Stomach (tissue), 9 donors: ENCODE measurements around the gene DLG5. TPM values are rescaled to one million over a fixed set of nuclear protein-coding genes. Genes with fewer than 3 reads are reported as not detected.
A peak's percentile ranks its signal among the peaks of the same experiment; 100 is the strongest.

ENCODE experiments used
- DNase-seq, 2 donors: peaks; one replicate each; pipeline versions ENCODE4 v3.0.0 to v3.0.0-alpha.2; 2013 to 2019
- H3K27ac ChIP-seq, 5 donors: fragments of 200-600 bp in 4 of 5; sonication (generic) in 4 of 5; one replicate each; pipeline ENCODE4 v1.5.1; 2013 to 2019; ENCODE audit warnings: mild to moderate bottlenecking in 1 of 5, moderate library complexity in 1 of 5
- H3K27me3 ChIP-seq, 3 donors: fragments of 200-600 bp; sonication (generic); one replicate each; pipeline ENCODE4 v1.5.1; 2017 to 2019; ENCODE audit warnings: mixed run types in 1 of 3
- H3K36me3 ChIP-seq, 4 donors: fragments of 200-600 bp; sonication (generic); 1 replicate in 3 of 4; 2 replicates in 1 of 4; pipeline ENCODE4 v1.5.1; 2016 to 2019
- H3K4me1 ChIP-seq, 4 donors: fragments of 200-600 bp; sonication (generic); one replicate each; pipeline ENCODE4 v1.5.1; 2016 to 2019
- H3K4me3 ChIP-seq, 4 donors: fragments of 200-600 bp; sonication (generic) in 3 of 4; one replicate each; pipeline ENCODE4 v1.5.1; 2016 to 2019; ENCODE audit warnings: mild to moderate bottlenecking in 1 of 4
- H3K9me3 ChIP-seq, 4 donors: fragments of 200-600 bp; sonication (generic); one replicate each; pipeline ENCODE4 v1.5.1; 2016 to 2019
- CTCF ChIP-seq, 7 experiments: fragments of 450-650 bp in 4 of 7; fragments of 200-600 bp in 3 of 7; sonication (generic) in 3 of 7; IDR thresholded peaks; one replicate each; pipeline ENCODE4 v1.5.1; 2016 to 2019; ENCODE audit warnings: antibody characterized with exemption in 7 of 7, control low read depth in 2 of 7, mild to moderate bottlenecking in 1 of 7
- EP300 ChIP-seq: sonication (generic); formaldehyde crosslinking; IDR thresholded peaks from one replicate; pipeline ENCODE4 v1.6.1; 2017; ENCODE audit warnings: antibody characterized with exemption
- POLR2A ChIP-seq, 4 donors: fragments of 450-650 bp; IDR thresholded peaks; one replicate each; pipeline ENCODE4 v1.6.1; 2016; ENCODE audit warnings: antibody characterized with exemption in 4 of 4, control low read depth in 2 of 4, mild to moderate bottlenecking in 1 of 4, moderate library complexity in 1 of 4
- POLR2AphosphoS5 ChIP-seq, 3 donors: sonication (generic); formaldehyde crosslinking; IDR thresholded peaks; one replicate each; pipeline ENCODE4 v1.6.1; 2016; ENCODE audit warnings: antibody characterized with exemption in 3 of 3
- WGBS, 5 donors: extraction: QIAGEN DNeasy Blood & Tissue Kit in 3 of 5; methylation state at CpG; one replicate each; pipeline versions ENCODE4 v1.1.5 to v1.1.7; 2013 to 2018; 5-methylcytosine and 5-hydroxymethylcytosine counted together
- intact Hi-C: fragments of 100-400 bp; cut with DNase I; formaldehyde crosslinking; loops from one replicate; pipeline ENCODE4 v1.15.1; 2023; ENCODE audit warnings: low total_unique reads
- polyA plus RNA-seq, 3 donors: library from polyadenylated mRNA; stranded (reverse); fragments of 200-250 nt; gene quantifications; one replicate each; pipeline ENCODE4 v1.2.3, GENCODE V29; 2013
- total RNA-seq, 5 donors: library from RNA; depleted of rRNA; stranded (reverse); fragments of >200 nt; gene quantifications; one replicate each; pipeline versions ENCODE4 v1.1.0 to v1.2.3, GENCODE V29; 2014 to 2016
- donor health status: healthy with polysubstance abuse.
- donor health status: Bipolar disorder and iron deficiency.
- donor health status: healthy.

The DLG5 gene
- total and polyA plus RNA-seq, 8 donors, result 9.2 to 134 (median 32.7) TPM

GRCh38 chr10:77974396-77975074, 48.0 kb upstream of the DLG5 start:
- Histone ChIP-seq H3K27ac (peak overlapping the region in 2 of 5 donors; percentile 25 to 89), H3K9me3 (no peaks in the 10 kb centered on the region), H3K27me3 (no peaks in the 10 kb centered on the region), H3K36me3 (peaks cover 31 to 46% (median 38%) of the 10 kb centered on the region in 4 donors), H3K4me1 (peaks cover 5 to 40% (median 17%) of the 10 kb centered on the region in 4 donors), H3K4me3 (no peak overlapping the region)
- TF ChIP-seq POLR2AphosphoS5 (IDR thresholded peaks at IDR 0.05), result no peak
- TF ChIP-seq POLR2A (IDR thresholded peaks at IDR 0.05), result no peak
- peak in 2 of 7 experiments; percentile 23 to 33 for TF ChIP-seq CTCF (IDR thresholded peaks at IDR 0.05)
- 54 to 65% (median 59%) methylated on average over 8 of the region's 8 CpGs for WGBS, 5 donors
- intact Hi-C loops, result no loop called here
- peak; percentile 44 to 70 for DNase-seq

DNA sequence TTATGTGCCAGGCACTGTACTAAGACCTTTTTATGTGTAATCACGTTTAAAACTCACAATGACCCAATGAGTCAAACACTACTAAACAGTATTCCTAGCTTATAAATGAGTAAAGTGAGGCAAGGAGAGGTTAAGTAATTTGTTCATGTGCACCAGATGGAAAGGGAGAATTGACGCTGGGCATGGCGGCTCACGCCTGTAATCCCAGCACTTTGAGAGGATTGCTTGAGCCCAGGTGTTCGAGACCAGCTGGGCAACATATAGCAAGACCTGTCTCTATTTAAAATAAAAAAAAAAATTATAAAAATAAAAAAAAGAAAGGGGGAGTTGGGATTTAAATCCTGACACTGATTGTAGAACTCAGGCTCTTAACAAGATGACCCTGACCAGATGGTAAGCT, 46.7 kb upstream of the DLG5 start:
- peak overlapping the region in 3 of 5 donors; percentile 22 to 89 (median 78) for H3K27ac ChIP-seq
- no peak for DNase-seq
- peaks cover 20 to 34% (median 25%) of the 10 kb centered on the region in 4 donors for H3K36me3 ChIP-seq
- no peaks in the 10 kb centered on the region for H3K27me3 ChIP-seq
- 81 to 92% (median 89%) methylated on average over 5 of the region's 5 CpGs for WGBS, 5 donors
- no peaks in the 10 kb centered on the region for H3K9me3 ChIP-seq
- intact Hi-C loops, result no loop called here
- no peak overlapping the region for H3K4me3 ChIP-seq
- H3K4me1 ChIP-seq, result peaks cover 5 to 48% (median 20%) of the 10 kb centered on the region in 4 donors
- TF ChIP-seq POLR2A (IDR thresholded peaks at IDR 0.05) (no peak), EP300 (no peak), POLR2AphosphoS5 (IDR thresholded peaks at IDR 0.05) (no peak), CTCF (IDR thresholded peaks at IDR 0.05) (no peak)

DNA sequence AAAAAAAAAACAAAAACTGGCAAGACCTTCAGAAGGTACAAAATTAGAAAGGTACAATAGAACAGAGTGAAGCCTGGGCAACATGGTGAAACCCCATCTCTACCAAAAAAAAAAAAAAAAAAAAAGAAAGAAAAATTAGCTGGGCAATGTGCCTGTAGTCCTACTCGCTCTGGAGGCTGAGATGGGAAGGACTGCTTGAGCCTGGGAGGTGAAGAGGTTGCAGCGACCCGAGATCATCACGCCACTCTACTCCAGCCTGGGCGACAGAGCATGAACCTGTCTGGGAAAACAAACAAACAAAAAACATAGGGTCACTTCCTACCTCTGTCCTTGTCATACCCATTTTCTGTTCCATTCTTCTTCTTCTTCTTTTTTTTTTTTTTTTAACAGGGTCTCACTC, 45.6 kb upstream of the DLG5 start:
- intact Hi-C loops, result no loop called here
- Histone ChIP-seq H3K4me3 (no peak overlapping the region), H3K9me3 (no peaks in the 10 kb centered on the region), H3K27ac (peak overlapping the region in 4 of 5 donors; percentile 69 to 89 (median 74)), H3K36me3 (peaks cover 9 to 22% (median 14%) of the 10 kb centered on the region in 4 donors), H3K4me1 (peaks cover 5 to 48% (median 20%) of the 10 kb centered on the region in 4 donors), H3K27me3 (no peaks in the 10 kb centered on the region)
- DNase-seq, result no peak
- no peak for TF ChIP-seq POLR2AphosphoS5 (IDR thresholded peaks at IDR 0.05)
- TF ChIP-seq CTCF (IDR thresholded peaks at IDR 0.05), result no peak
- no peak for TF ChIP-seq POLR2A (IDR thresholded peaks at IDR 0.05)
- no peak for TF ChIP-seq EP300
- WGBS, 5 donors, result 79 to 88% (median 85%) methylated on average over 5 of the region's 5 CpGs

DNA sequence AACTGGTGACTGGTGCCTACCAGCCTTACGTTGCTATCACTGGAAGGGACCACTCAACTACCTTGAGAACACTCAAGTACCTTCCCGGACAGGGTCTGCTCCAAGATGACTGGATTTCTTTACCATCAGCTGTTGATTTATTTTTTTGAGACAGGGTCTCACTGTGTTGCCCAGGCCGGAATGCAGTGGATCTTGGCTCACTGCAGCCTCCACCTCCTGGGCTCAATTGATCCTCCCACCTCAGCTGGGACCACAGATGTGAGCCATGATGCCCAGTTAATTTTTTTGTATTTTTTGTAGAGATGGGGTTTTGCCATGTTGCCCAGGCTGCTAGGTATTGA, 45.2 kb upstream of the DLG5 start:
- TF ChIP-seq POLR2AphosphoS5 (IDR thresholded peaks at IDR 0.05) (no peak), CTCF (IDR thresholded peaks at IDR 0.05) (no peak), EP300 (no peak), POLR2A (IDR thresholded peaks at IDR 0.05) (no peak)
- no peak for DNase-seq
- intact Hi-C loops, result no loop called here
- peaks cover 5 to 48% (median 20%) of the 10 kb centered on the region in 4 donors for H3K4me1 ChIP-seq
- WGBS, 5 donors, result 85 to 98% (median 91%) methylated on average over 3 of the region's 3 CpGs
- peak overlapping the region; percentile 69 to 89 (median 71) for H3K27ac ChIP-seq
- H3K36me3 ChIP-seq, result peaks cover 5 to 19% (median 10%) of the 10 kb centered on the region in 4 donors
- H3K4me3 ChIP-seq, result no peak overlapping the region
- H3K9me3 ChIP-seq, result no peaks in the 10 kb centered on the region
- no peaks in the 10 kb centered on the region for H3K27me3 ChIP-seq
